Liver (tissue), 9 donors: ENCODE data around the gene PPP1R3A. TPM values are rescaled to one million over a fixed set of nuclear protein-coding genes. Genes with fewer than 3 reads are reported as not detected.

Source experiments
- DNase-seq: peaks from one replicate; pipeline ENCODE4 v3.0.0-alpha.2; 2017; ENCODE audit warnings: low spot score
- H3K27ac ChIP-seq, 2 donors: one replicate each; pipeline ENCODE4 v1.7.0; 2013; ENCODE audit warnings: inconsistent platforms in 2 of 2, low read length in 2 of 2, control low read depth in 1 of 2, low read depth in 1 of 2, mild to moderate bottlenecking in 1 of 2
- H3K27me3 ChIP-seq, 4 donors: one replicate each; pipeline versions ENCODE4 v1.6.1 to v1.7.0; 2013; ENCODE audit warnings: low read length in 3 of 4, inconsistent platforms in 1 of 4, mild to moderate bottlenecking in 1 of 4, moderate library complexity in 1 of 4; ENCODE audit not compliant: control insufficient read depth in 4 of 4, insufficient read depth in 4 of 4
- H3K36me3 ChIP-seq, 4 donors: one replicate each; pipeline versions ENCODE4 v1.6.1 to v1.7.0; 2013; ENCODE audit warnings: low read length in 3 of 4, mild to moderate bottlenecking in 3 of 4, low read depth in 1 of 4, moderate library complexity in 1 of 4; ENCODE audit not compliant: control insufficient read depth in 4 of 4, insufficient read depth in 3 of 4
- H3K4me1 ChIP-seq, 4 donors: one replicate each; pipeline versions ENCODE4 v1.6.1 to v1.7.0; 2013; ENCODE audit warnings: low read length in 3 of 4, mild to moderate bottlenecking in 3 of 4, moderate library complexity in 1 of 4; ENCODE audit not compliant: control insufficient read depth in 4 of 4, insufficient read depth in 4 of 4
- H3K4me3 ChIP-seq, 3 donors: one replicate each; pipeline versions ENCODE4 v1.6.1 to v1.7.0; 2013; ENCODE audit warnings: low read length in 3 of 3, control low read depth in 1 of 3, low read depth in 1 of 3, mild to moderate bottlenecking in 1 of 3
- H3K9ac ChIP-seq, 2 donors: one replicate each; pipeline ENCODE4 v1.7.0; 2013; ENCODE audit warnings: low read length in 2 of 2, mild to moderate bottlenecking in 2 of 2, moderate library complexity in 2 of 2, control low read depth in 1 of 2, low read depth in 1 of 2
- H3K9me3 ChIP-seq, 4 donors: one replicate each; pipeline versions ENCODE4 v1.6.1 to v1.7.0; 2013; ENCODE audit warnings: low read length in 3 of 4; ENCODE audit not compliant: control insufficient read depth in 4 of 4
- EGR1 ChIP-seq, 2 donors: IDR thresholded peaks; 2 replicates each; pipeline ENCODE4 v1.6.1; 2016 to 2018; ENCODE audit warnings: antibody characterized with exemption in 2 of 2, low read depth in 2 of 2
- FOXA1 ChIP-seq: IDR thresholded peaks from 2 replicates; pipeline ENCODE4 v1.6.1; 2016; ENCODE audit warnings: antibody characterized with exemption
- FOXA2 ChIP-seq: IDR thresholded peaks from 2 replicates; pipeline ENCODE4 v1.6.1; 2016; ENCODE audit warnings: antibody characterized with exemption
- GABPA ChIP-seq, 2 donors: IDR thresholded peaks in 1 of 2; conservative IDR thresholded peaks in 1 of 2; 2 replicates each; pipeline ENCODE4 v1.6.1; 2016; ENCODE audit warnings: antibody characterized with exemption in 2 of 2, mild to moderate bottlenecking in 1 of 2, moderate library complexity in 1 of 2
- HNF4A ChIP-seq, 2 donors: conservative IDR thresholded peaks; 2 replicates each; pipeline ENCODE4 v1.6.1; 2016; ENCODE audit warnings: antibody characterized with exemption in 2 of 2, mild to moderate bottlenecking in 2 of 2
- HNF4G ChIP-seq: IDR thresholded peaks from 2 replicates; pipeline ENCODE4 v1.6.1; 2016; ENCODE audit warnings: antibody characterized with exemption
- JUND ChIP-seq, 2 donors: IDR thresholded peaks; 2 replicates each; pipeline ENCODE4 v1.6.1; 2016; ENCODE audit warnings: antibody characterized with exemption in 2 of 2
- RAD21 ChIP-seq, 2 donors: IDR thresholded peaks; 2 replicates each; pipeline ENCODE4 v1.6.1; 2016; ENCODE audit warnings: antibody characterized with exemption in 2 of 2, mild to moderate bottlenecking in 2 of 2
- RXRA ChIP-seq, 2 donors: IDR thresholded peaks; 2 replicates each; pipeline ENCODE4 v1.6.1; 2017 to 2018; ENCODE audit warnings: antibody characterized with exemption in 2 of 2, mild to moderate bottlenecking in 1 of 2
- SP1 ChIP-seq: IDR thresholded peaks from 2 replicates; pipeline ENCODE4 v1.6.1; 2018; ENCODE audit warnings: antibody characterized with exemption, mild to moderate bottlenecking
- TAF1 ChIP-seq: conservative IDR thresholded peaks from 2 replicates; pipeline ENCODE4 v1.6.1; 2016; ENCODE audit warnings: antibody characterized with exemption, mild to moderate bottlenecking
- WGBS: extraction: QIAGEN DNeasy Blood & Tissue Kit; methylation state at CpG from one replicate; pipeline ENCODE4 v1.1.7; 2013; 5-methylcytosine and 5-hydroxymethylcytosine counted together
- polyA plus RNA-seq, 2 donors: library from polyadenylated mRNA; stranded (reverse) in 1 of 2; unstranded in 1 of 2; fragments of 200-250 nt in 1 of 2; fragments of >200 nt in 1 of 2; fragmentation: Nextera tagmentation in 1 of 2; extraction: Ambion mirVana in 1 of 2; gene quantifications; one replicate each; pipeline versions ENCODE4 v1.2.1 to v1.2.3, GENCODE V29; 2013 to 2015
- total RNA-seq, 2 donors: library from RNA; depleted of rRNA; stranded (reverse); fragments of >200 nt; gene quantifications; one replicate each; pipeline ENCODE4 v1.2.3, GENCODE V29; 2014
- TF ChIP-seq, protein P1 (sequence below): IDR thresholded peaks from 2 replicates; pipeline ENCODE4 v1.6.1; 2016; ENCODE audit warnings: antibody characterized with exemption
- TF ChIP-seq, protein P2 (sequence below): IDR thresholded peaks from 2 replicates; pipeline ENCODE4 v1.6.1; 2016; ENCODE audit warnings: antibody characterized with exemption
- TF ChIP-seq, protein P3 (sequence below): IDR thresholded peaks from 2 replicates; pipeline ENCODE4 v1.6.1; 2016; ENCODE audit warnings: antibody characterized with exemption
- donor health status: healthy.
- donor health status: healthy.
- donor health status: healthy.
- donor health status: healthy.
- donor health status: healthy.

The PPP1R3A gene
- total and polyA plus RNA-seq, 4 donors = not detected

DNA sequence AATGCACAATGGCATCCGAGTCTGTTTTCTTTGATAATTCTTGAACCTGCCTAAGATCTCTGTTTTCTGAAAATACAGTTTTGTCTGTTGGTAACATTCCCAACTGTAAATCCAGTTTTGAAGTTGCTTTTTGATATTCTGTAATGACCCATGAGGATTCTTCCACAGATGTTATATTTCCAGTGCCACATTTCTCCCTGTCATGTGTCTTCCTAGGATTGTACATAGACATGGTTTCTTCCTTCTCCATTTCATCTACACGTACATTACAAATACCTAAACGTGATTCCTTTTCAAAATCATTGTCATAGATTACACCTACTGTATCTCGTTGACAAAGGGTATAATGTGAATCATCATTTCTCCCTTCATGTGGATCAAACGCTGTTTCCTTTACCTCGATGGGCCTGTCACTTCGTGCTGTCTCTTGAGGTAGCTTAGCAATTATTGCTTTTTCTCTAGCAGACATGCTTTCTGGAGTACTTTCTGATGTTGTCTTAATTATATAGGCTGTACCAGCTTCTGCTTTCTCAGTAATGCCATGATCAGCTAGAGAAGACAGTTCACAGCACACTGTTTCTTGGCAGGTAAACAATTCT is 40.3 kb downstream of the PPP1R3A start:
- H3K4me1 ChIP-seq = no peaks in the 10 kb centered on the region
- H3K36me3 ChIP-seq = no peaks in the 10 kb centered on the region
- no peak overlapping the region for H3K4me3 ChIP-seq
- WGBS = 68% methylated on average over 7 of the region's 7 CpGs
- no peaks in the 10 kb centered on the region for H3K27me3 ChIP-seq
- H3K27ac ChIP-seq = no peak overlapping the region
- H3K9me3 ChIP-seq = no peaks in the 10 kb centered on the region
- H3K9ac ChIP-seq = no peak overlapping the region
- DNase-seq = no peak
- TF ChIP-seq RXRA (IDR thresholded peaks at IDR 0.05) = no peak
- no peak for TF ChIP-seq HNF4A (conservative IDR thresholded peaks at IDR 0.05)
- TF ChIP-seq, protein P1, sequence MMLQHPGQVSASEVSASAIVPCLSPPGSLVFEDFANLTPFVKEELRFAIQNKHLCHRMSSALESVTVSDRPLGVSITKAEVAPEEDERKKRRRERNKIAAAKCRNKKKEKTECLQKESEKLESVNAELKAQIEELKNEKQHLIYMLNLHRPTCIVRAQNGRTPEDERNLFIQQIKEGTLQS = no peak
- no peak for TF ChIP-seq FOXA1
- TF ChIP-seq FOXA2 = no peak
- TF ChIP-seq HNF4G = no peak
- TF ChIP-seq SP1 = no peak

DNA sequence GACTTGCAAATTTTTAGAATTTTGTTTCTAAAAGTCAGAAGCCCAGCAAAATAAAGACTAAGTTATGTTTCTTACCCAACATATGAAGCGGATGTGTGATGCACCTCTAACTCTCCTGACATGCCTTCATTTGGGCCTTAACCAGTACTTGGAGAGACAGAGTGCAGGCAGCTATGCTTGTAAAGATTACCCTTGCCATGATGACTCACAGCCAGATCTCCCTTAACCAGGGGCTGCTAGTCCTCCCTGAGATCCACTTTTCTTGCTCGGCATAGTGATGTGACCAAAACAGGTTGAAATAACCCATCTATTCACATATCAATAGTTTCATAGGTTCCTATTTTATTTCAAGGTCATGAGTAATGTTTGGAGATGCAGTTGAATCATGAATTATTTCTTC is 43.6 kb downstream of the PPP1R3A start:
- H3K36me3 ChIP-seq = no peaks in the 10 kb centered on the region
- WGBS = 73% methylated on average over 2 of the region's 2 CpGs
- DNase-seq = no peak
- TF ChIP-seq JUND (IDR thresholded peaks at IDR 0.05) = no peak
- no peak for TF ChIP-seq HNF4G
- no peak for TF ChIP-seq GABPA (IDR thresholded peaks at IDR 0.05 in 1 of 2, conservative IDR thresholded peaks at IDR 0.05 in 1 of 2)
- no peak for TF ChIP-seq FOXA2
- TF ChIP-seq TAF1 = no peak
- TF ChIP-seq, protein P2, sequence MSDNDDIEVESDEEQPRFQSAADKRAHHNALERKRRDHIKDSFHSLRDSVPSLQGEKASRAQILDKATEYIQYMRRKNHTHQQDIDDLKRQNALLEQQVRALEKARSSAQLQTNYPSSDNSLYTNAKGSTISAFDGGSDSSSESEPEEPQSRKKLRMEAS = no peak
- TF ChIP-seq, protein P3, sequence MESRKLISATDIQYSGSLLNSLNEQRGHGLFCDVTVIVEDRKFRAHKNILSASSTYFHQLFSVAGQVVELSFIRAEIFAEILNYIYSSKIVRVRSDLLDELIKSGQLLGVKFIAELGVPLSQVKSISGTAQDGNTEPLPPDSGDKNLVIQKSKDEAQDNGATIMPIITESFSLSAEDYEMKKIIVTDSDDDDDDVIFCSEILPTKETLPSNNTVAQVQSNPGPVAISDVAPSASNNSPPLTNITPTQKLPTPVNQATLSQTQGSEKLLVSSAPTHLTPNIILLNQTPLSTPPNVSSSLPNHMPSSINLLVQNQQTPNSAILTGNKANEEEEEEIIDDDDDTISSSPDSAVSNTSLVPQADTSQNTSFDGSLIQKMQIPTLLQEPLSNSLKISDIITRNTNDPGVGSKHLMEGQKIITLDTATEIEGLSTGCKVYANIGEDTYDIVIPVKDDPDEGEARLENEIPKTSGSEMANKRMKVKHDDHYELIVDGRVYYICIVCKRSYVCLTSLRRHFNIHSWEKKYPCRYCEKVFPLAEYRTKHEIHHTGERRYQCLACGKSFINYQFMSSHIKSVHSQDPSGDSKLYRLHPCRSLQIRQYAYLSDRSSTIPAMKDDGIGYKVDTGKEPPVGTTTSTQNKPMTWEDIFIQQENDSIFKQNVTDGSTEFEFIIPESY = no peak
- no peak for TF ChIP-seq EGR1 (IDR thresholded peaks at IDR 0.05; ENCODE audit: low read depth in 2 of 2)
- TF ChIP-seq SP1 = no peak
- TF ChIP-seq, protein P1 = no peak
- no peak for TF ChIP-seq FOXA1
- TF ChIP-seq RAD21 (IDR thresholded peaks at IDR 0.05) = no peak
- H3K4me1 ChIP-seq = no peaks in the 10 kb centered on the region
- no peaks in the 10 kb centered on the region for H3K9me3 ChIP-seq
- no peaks in the 10 kb centered on the region for H3K27me3 ChIP-seq
- H3K27ac ChIP-seq = no peak overlapping the region
- no peak overlapping the region for H3K9ac ChIP-seq
- H3K4me3 ChIP-seq = no peak overlapping the region

DNA sequence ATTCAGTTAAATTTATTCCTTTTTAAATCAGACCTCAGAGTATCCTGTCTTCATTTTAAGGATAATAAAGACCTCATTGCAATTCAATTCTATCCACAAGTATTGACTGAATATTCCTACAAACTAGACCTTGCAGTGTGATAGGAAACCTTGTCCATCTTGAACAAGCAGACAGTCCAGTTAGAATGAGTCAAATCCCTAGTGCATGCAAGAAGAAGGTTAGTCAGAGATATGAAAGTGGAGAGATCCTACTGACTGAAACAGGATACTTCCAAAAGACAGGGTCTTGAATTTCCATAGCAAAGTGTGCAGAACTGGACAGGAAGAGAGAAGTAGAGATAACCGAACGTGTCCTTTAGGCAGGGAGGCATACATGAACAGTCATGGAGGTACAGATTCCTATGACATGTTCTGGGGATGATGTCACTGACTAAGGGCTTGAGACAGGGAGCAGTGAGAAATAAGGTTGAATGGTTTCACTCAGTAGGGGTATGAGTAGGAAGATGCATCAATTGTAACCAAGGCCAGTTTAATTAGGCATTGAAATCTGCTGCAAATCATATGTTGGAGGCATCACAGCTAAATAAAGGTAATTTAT is 45.2 kb downstream of the PPP1R3A start:
- no peak overlapping the region for H3K4me3 ChIP-seq
- 53% methylated on average over 2 of the region's 2 CpGs for WGBS
- no peaks in the 10 kb centered on the region for H3K27me3 ChIP-seq
- TF ChIP-seq HNF4G = no peak
- TF ChIP-seq, protein P2 = no peak
- no peak for TF ChIP-seq GABPA (IDR thresholded peaks at IDR 0.05 in 1 of 2, conservative IDR thresholded peaks at IDR 0.05 in 1 of 2)
- no peak for TF ChIP-seq JUND (IDR thresholded peaks at IDR 0.05)
- TF ChIP-seq, protein P3 = no peak
- no peak for TF ChIP-seq HNF4A (conservative IDR thresholded peaks at IDR 0.05)
- TF ChIP-seq TAF1 = no peak
- no peak for TF ChIP-seq FOXA1
- TF ChIP-seq RXRA (IDR thresholded peaks at IDR 0.05) = no peak
- no peak overlapping the region for H3K9ac ChIP-seq
- H3K27ac ChIP-seq = no peak overlapping the region
- no peaks in the 10 kb centered on the region for H3K36me3 ChIP-seq
- no peaks in the 10 kb centered on the region for H3K9me3 ChIP-seq
- no peaks in the 10 kb centered on the region for H3K4me1 ChIP-seq
- no peak for DNase-seq
